GM18858 (cell line): Measurements from ENCODE around the gene CCL15.
"Not testable (repeated sequence)": the region's sequence is repeated elsewhere in the genome, so short reads cannot be mapped to it uniquely, and the experiment has no call there.

Source experiments
- ATAC-seq: cut with Tn5 transposase; IDR thresholded peaks from one replicate; pipeline ENCODE4 v1.9.1; 2021; ENCODE audit not compliant: unreplicated experiment

The CCL15 gene, protein sequence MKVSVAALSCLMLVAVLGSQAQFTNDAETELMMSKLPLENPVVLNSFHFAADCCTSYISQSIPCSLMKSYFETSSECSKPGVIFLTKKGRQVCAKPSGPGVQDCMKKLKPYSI

GRCh38 chr17:36001110-36001771 is at the start of gene CCL15:
TSS of gene CCL15 (minus strand) at chr17:36001553. CDS start at chr17:36001492, 61 bp downstream.
- ATAC-seq = no peak

DNA sequence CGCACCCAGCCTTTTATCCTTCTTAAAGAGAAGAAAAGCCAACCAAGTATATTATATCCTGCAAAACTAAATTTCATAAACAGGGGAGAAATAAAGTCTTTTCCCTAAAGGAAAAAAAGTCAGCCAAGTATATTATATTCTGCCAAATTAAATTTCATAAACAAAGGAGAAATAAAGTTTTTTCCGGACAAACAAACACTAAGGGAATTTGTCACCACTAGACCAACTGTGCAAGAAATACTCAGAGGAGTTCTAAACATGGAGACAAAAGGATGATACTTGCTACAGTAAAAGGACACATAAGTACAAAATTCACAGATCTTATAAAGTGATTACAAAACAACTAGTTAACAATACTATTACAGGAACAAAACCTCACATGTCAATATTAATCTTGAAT is 48.3 kb upstream of the CCL15 start:
- no peak for ATAC-seq

DNA sequence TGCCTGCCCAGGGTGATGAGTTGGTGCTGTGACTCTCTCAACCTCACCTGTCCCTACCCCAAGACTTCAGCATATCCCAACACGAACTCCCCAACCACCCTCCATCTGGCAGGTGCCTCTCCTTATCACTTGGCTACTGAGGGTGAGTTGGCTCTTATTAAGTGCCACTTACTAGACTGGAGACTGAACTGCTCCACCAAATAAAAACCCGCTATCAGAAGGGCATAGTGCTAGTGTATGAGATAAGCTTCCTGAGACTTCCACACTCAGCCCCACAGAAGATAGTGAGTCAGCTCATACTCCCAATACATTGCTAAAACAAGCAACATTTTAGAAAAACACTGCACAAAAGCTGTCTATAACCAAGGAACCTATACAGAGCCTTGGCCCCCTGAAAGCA is 46.7 kb upstream of the CCL15 start:
- no peak for ATAC-seq

DNA sequence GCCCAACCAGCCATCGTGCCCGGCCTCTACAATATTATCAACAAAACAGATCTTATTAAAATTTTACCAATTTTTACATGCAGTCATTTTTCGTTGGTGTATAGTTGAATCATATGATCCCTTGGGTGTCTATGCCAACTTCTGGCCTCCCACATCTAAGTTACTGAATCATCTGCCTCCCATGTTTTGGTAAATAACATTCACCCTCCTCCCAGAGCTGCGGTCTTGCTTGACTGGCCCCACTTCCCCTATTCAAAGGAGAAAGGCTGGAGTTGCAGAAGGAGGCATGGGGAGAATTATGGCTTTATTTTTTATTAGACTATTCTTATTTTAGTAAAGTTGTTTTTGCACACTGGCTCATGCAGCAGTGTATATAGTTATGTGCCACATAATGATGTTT is 34.9 kb upstream of the CCL15 start:
- ATAC-seq = no peak

GRCh38 chr17:36034127-36034526 is 32.8 kb upstream of the CCL15 start:
- ATAC-seq = no peak

DNA sequence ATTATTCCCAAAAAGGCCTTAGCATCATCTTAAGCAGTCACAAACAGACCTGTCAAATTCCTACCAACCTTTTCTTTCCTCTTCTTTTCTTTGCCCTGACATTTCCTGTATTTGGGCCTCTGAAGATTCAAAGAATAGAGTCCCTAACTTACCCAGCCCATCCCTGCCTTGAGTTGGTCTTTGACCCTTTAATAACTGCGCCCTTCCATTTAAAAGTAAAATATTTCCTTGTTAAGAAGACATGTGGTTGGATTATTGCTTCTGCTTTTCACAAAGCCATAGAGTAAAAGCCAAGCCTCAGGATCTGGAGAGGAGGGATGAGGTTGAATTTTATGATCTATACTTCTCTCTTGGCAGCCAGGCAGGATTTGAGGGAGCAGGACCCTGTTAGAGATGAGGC is 29.6 kb upstream of the CCL15 start:
- no peak for ATAC-seq

- ATAC-seq = no peak
Observed at GRCh38 chr17:36027761-36028160, 26.4 kb upstream of the CCL15 start.

DNA sequence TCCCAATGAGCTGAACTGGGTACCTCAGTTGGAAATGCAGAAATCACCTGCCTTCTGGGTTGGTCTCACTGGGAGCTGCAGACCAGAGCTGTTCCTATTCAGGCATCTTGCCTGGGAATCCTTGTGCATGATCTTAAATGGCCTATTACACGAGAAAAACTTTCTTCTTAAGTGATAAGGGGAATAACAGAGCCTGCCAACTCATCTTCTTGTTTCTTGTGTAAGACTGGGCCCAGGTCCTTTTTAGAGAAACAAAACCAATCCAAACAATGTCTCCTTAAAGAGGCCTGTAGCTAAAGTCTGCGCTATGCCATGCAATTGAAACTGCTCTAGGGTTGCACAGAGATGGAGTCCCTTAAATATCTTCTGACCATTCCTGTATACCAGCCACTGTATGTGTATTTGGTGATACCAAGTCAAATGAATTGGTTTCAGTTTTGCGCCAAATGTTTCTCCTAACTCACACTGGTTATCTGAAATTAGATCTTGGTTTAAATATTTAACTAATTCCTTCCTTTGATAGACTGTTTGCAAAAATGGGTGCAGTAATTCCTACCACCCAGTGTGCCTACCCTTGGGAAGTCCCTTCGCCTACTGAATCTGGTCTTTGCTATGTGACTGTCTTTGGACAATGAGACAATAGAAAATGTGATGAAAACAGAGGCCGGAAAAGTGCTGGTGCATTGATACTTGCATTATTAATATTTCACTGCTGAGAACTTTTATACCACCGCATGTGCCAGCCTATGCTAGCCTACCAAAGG is 22.9 kb upstream of the CCL15 start:
- no peak for ATAC-seq

GRCh38 chr17:36019423-36019822 is 18.1 kb upstream of the CCL15 start:
- ATAC-seq = no peak

DNA sequence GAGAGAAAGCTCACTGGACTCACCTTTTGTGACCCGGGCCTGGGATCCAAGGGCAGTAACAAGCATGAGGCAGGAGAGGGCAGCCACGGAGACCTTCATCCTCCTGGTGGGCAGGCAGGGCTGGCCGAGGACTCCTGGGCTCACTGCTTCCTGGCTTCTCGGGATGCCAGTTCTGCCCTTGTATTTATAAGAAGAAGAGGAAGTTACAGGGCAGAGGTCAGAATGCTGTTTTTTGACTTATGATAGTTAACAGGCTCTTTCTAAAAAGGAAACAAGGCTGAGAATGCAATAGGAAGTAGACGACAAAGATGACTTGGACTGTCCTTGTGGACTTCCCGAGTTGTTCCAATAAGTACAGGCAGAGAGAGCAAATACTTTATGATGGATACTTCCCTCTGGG is 16.4 kb upstream of the CCL15 start, which contains the start of gene CCL23:
CCL23 (minus strand) TSS at position 174 of the 400 bp plus-strand sequence; CDS start at position 99, 75 bp downstream.
- no peak for ATAC-seq

DNA sequence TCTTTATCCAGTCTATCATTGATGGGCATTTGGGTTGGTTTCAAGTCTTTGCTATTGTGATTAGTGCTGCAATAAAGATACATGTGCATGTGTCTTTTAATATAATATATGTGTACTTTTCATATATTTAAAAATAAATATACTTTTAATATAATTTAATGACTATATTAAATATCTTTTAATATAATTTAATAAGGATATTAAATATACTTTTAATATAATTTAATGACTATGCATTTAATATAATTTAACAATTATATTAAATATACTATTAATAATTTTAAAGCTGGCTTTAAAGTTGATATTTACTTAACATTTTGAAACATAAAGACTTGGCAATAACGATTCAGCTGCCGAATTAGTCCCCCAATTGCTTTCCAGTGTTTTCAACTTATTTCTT is 15.2 kb upstream of the CCL15 start:
- no peak for ATAC-seq

GRCh38 chr17:36015895-36016294 is 14.5 kb upstream of the CCL15 start:
- ATAC-seq = not testable (repeated sequence)

- ATAC-seq = no peak
Observed at GRCh38 chr17:36014946-36015345, 13.6 kb upstream of the CCL15 start.

DNA sequence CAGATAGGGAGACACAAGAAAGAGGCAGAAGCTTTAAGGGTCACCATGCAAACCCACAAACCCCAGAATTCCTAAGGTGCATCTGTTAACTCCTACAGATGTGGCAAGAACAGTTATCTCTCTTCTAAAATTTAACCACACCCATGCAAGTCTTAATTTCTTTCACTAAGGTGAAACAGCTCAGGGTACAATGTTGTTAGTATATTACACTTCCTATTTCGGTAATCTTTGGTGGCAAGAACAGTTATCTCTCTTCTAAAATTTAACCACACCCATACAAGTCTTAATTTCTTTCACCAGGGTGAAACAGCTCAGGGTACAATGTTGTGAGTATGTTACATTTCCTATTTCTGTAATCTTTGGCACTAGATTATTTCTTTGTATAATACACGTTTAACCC is 9.8 kb upstream of the CCL15 start:
- ATAC-seq = no peak

GRCh38 chr17:36008998-36009665 is 7.8 kb upstream of the CCL15 start:
- ATAC-seq = no peak

- no peak for ATAC-seq
Observed at GRCh38 chr17:36004594-36005108, 3.3 kb upstream of the CCL15 start.

GRCh38 chr17:36002631-36003030 is 1.3 kb upstream of the CCL15 start:
- ATAC-seq = no peak

DNA sequence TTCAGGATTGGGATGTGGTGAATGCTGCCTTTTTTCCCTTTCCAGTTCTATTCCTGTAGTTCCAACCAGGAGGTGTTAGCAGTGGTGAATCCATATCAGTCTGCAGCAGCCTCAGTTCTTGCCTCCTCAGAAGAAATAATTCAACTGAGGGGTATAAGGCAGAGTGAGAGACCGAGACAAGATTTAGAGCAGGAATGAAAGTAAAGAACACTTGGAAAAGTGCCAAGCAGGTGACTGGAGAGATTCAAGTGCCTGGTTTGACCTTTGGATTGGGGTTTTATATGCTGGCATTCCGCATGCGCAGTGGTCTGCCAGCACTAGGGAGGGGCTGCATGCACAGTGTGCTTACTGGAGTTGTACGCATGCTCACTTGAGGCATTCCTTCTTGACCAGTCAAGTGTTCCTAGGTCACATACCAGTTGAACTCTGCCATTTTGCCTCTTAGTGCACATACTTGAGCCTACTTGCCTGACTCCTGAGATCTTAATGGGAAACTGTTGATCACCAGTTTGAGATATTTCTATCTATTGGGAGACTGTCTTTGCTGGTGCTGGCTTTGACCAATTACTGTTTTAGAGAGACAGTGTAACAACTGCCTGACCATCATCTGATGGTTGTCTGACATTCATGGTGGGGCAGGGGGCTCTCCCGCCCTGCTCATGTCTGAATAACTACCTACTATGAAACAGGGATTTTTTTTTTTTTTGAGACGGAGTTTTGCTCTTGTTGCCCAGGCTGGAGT is 680 bp upstream of the CCL15 start:
- no peak for ATAC-seq

- ATAC-seq = no peak
Observed at GRCh38 chr17:36000732-36001109, 632 bp downstream of the CCL15 start.

- ATAC-seq = no peak
Observed at GRCh38 chr17:35998756-35999155, 2.6 kb downstream of the CCL15 start.

GRCh38 chr17:35998018-35998545 is 3.3 kb downstream of the CCL15 start:
- no peak for ATAC-seq
